ENCODE data around the gene PPFIBP1. TPM values are rescaled to one million over a fixed set of nuclear protein-coding genes. Genes with fewer than 3 reads are reported as not detected.
"Not testable (repeated sequence)": the region's sequence is repeated elsewhere in the genome, so short reads cannot be mapped to it uniquely, and the experiment has no call there.

PPFIBP1 gene
- total RNA-seq, 4 donors from 2014 or later: 15.3 to 52.9 (median 39.8) TPM

DNA sequence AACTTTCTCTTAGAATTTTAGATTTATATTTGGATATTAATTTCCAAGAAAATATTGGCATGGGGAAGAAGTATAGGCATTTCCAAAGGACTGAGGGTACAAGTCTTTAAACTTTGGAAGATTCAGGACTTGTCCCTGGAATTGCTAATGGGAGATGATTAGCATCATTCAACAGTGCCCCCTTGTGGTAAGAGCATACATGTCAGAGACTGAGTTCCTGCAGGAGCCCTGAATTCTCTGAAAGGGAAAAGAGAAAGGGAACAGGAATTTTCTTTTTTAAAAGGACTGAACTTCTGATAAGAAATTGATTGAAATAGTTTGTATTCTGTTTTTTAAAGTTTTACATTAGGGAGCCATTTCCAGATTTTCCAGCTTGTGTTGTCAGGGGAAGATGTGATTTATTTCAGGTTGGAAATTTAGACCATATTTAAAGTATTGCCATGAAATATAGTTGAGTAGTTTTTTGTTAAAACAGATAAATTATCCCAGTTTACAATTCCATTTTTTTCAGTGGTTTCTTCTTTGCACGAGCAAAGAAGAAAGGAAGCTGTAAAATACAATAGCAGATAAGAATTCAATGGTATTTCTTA, 128.3 kb downstream of the PPFIBP1 start:
- no peak overlapping the region for H3K27ac ChIP-seq
- no peaks in the 10 kb centered on the region for H3K27me3 ChIP-seq
- intact Hi-C loops (cut with DNase I; ENCODE audit: low total_unique reads) (no loop called here), in situ Hi-C loops (cut with MboI; ENCODE audit: low pct_ligation_motif_present in 1 of 4, low pct_unique_long_range_greater_than_20kb in 1 of 4, low sequenced_read_pairs in 3 of 4) (loop anchor here in 3 of 4 donors (10.0 to 25.0 kb wide), 2 partner anchors 215 to 217 kb away; partner anchors contain the start of gene SMCO2 (in 1 of the 3))
- DNase-seq: peak; percentile 27
- TF ChIP-seq, protein P1, sequence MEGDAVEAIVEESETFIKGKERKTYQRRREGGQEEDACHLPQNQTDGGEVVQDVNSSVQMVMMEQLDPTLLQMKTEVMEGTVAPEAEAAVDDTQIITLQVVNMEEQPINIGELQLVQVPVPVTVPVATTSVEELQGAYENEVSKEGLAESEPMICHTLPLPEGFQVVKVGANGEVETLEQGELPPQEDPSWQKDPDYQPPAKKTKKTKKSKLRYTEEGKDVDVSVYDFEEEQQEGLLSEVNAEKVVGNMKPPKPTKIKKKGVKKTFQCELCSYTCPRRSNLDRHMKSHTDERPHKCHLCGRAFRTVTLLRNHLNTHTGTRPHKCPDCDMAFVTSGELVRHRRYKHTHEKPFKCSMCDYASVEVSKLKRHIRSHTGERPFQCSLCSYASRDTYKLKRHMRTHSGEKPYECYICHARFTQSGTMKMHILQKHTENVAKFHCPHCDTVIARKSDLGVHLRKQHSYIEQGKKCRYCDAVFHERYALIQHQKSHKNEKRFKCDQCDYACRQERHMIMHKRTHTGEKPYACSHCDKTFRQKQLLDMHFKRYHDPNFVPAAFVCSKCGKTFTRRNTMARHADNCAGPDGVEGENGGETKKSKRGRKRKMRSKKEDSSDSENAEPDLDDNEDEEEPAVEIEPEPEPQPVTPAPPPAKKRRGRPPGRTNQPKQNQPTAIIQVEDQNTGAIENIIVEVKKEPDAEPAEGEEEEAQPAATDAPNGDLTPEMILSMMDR (IDR thresholded peaks at IDR 0.05): peak; percentile 75 to 86 (median 83)
- TF ChIP-seq POLR2AphosphoS5 (IDR thresholded peaks at IDR 0.05): no peak
- H3K36me3 ChIP-seq: peaks cover 0 to 6% (median 0%) of the 10 kb centered on the region in 4 donors
- H3K9me3 ChIP-seq: no peaks in the 10 kb centered on the region
- WGBS, 2 donors (ENCODE audit: low coverage in 1 of 2): 44 to 69% methylated on average over 1 of the region's 1 CpG
- H3K4me1 ChIP-seq: no peaks in the 10 kb centered on the region
- no peak overlapping the region for H3K4me3 ChIP-seq

DNA sequence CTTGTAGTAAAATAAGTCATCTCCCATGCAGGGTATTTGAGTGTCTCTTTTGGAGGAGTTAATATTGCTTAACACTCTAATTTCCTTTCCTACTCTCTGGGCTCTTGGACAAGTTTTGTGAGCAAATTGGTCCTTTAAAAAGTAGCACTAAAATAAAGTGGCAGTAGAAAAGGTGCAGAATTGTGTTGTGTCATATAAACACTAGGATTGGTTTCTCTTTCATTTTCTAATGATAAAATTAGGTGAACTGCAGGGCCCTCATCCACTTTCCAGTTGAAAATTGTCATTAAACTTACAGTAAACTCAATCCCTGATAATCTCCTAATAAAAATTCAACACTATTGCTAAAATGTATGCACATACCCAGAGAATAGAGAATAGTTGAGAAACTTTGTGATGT, 129.7 kb downstream of the PPFIBP1 start:
- intact Hi-C loops (cut with DNase I; ENCODE audit: low total_unique reads): no loop called here

DNA sequence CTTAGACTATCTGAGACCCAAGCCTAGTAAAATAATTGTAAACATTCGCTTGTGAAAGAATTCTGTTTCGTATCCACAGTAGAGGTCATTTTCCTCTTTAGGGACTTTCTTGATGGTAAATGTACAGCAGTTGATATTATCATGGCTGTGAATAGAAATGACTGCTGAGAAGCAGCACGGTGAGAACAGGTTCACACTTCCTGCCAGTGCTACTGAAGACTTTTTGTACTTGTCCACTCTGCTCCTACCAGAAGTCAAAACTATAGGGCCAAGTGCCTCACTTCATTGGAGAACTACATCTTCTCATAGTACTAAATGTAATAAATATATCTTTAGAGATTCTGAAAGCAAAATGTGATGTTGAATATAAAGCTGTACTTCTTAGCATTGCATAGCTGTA, 131.5 kb downstream of the PPFIBP1 start:
- H3K27me3 ChIP-seq; H3K4me1 ChIP-seq; intact Hi-C loops (cut with DNase I; ENCODE audit: low total_unique reads); H3K9me3 ChIP-seq; H3K36me3 ChIP-seq; H3K4me3 ChIP-seq; H3K27ac ChIP-seq; DNase-seq: not testable (repeated sequence)
- in situ Hi-C loops (cut with MboI; ENCODE audit: low pct_ligation_motif_present in 1 of 4, low pct_unique_long_range_greater_than_20kb in 1 of 4, low sequenced_read_pairs in 3 of 4): loop anchor here in 3 of 4 donors (10.0 to 25.0 kb wide), 2 partner anchors 218 to 221 kb away; partner anchors contain the start of gene SMCO2 (in 1 of the 3)
- 85 to 91% methylated on average over 3 of the region's 3 CpGs for WGBS, 2 donors (ENCODE audit: low coverage in 1 of 2)

More for the DNA sequence above, 129.7 kb downstream of the PPFIBP1 start:
- Histone ChIP-seq H3K27ac (no peak overlapping the region), H3K9me3 (no peaks in the 10 kb centered on the region), H3K36me3 (peaks cover 0 to 6% (median 0%) of the 10 kb centered on the region in 4 donors), H3K27me3 (no peaks in the 10 kb centered on the region), H3K4me1 (no peaks in the 10 kb centered on the region), H3K4me3 (no peak overlapping the region)
- in situ Hi-C loops (cut with MboI; ENCODE audit: low pct_ligation_motif_present in 1 of 4, low pct_unique_long_range_greater_than_20kb in 1 of 4, low sequenced_read_pairs in 3 of 4): loop anchor here in 3 of 4 donors (10.0 to 25.0 kb wide), 2 partner anchors 216 to 219 kb away; partner anchors contain the start of gene SMCO2 (in 1 of the 3)
- TF ChIP-seq POLR2AphosphoS5 (IDR thresholded peaks at IDR 0.05) (no peak), POLR2A (IDR thresholded peaks at IDR 0.05) (no peak), EP300 (IDR thresholded peaks at IDR 0.05; ENCODE audit: low read depth) (no peak)
- TF ChIP-seq, protein P1 (IDR thresholded peaks at IDR 0.05): no peak
- DNase-seq: no peak

DNA sequence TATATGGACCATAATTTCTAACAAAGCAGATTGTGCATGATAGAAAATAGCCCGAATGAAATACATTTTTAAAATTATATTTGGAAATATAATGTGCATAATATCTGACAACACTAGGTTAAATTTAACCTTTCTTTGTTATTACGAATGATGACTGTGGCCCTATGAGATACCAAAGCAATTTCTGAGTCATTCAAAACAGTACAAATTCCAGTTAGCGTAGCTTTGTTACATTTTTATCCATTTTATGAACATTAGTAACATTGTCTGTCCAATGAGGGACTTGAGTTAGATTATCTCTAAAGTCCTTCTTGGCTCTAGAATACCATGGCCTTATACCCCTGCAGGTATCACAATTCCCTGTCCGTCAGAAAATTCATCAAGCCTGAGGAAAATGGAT, 133.3 kb downstream of the PPFIBP1 start:
- no peaks in the 10 kb centered on the region for H3K4me1 ChIP-seq
- no peaks in the 10 kb centered on the region for H3K9me3 ChIP-seq
- H3K27ac ChIP-seq: no peak overlapping the region
- in situ Hi-C loops (cut with MboI; ENCODE audit: low pct_ligation_motif_present in 1 of 4, low pct_unique_long_range_greater_than_20kb in 1 of 4, low sequenced_read_pairs in 3 of 4): loop anchor here in 3 of 4 donors (10.0 to 25.0 kb wide), 2 partner anchors 220 to 222 kb away; partner anchors contain the start of gene SMCO2 (in 1 of the 3)
- no peaks in the 10 kb centered on the region for H3K27me3 ChIP-seq
- TF ChIP-seq, protein P1 (IDR thresholded peaks at IDR 0.05): no peak
- no peak for TF ChIP-seq POLR2AphosphoS5 (IDR thresholded peaks at IDR 0.05)
- no peak for TF ChIP-seq POLR2A (IDR thresholded peaks at IDR 0.05)
- no peak for TF ChIP-seq EP300 (IDR thresholded peaks at IDR 0.05; ENCODE audit: low read depth)
- no peak overlapping the region for H3K4me3 ChIP-seq
- no peak for DNase-seq
- intact Hi-C loops (cut with DNase I; ENCODE audit: low total_unique reads): no loop called here
- 93 to 96% methylated on average over 3 to 4 of the region's 4 CpGs for WGBS, 2 donors (ENCODE audit: low coverage in 1 of 2)
- H3K36me3 ChIP-seq: peaks cover 0 to 20% (median 0%) of the 10 kb centered on the region in 4 donors
